ENCODE results near the gene CDH24. TPM values are rescaled to one million over a fixed set of nuclear protein-coding genes. Genes with fewer than 3 reads are reported as not detected.

Gene CDH24
- total RNA-seq, 1 donor from 2014 or later, result 7.8 TPM

Other genes with a start within 250 kb of the CDH24 start
- 84.4 TPM for gene SLC7A7, start 242.1 kb downstream of the CDH24 start, total RNA-seq
- gene MRPL52, start 227.6 kb downstream of the CDH24 start, total RNA-seq, result 58.4 TPM
- gene MMP14, start 220.9 kb downstream of the CDH24 start, total RNA-seq, result 149 TPM
- 142 TPM for gene LRP10, start 185.8 kb downstream of the CDH24 start, total RNA-seq
- gene REM2, start 174.3 kb downstream of the CDH24 start, total RNA-seq, result 0.41 TPM
- gene RBM23, start 138.4 kb downstream of the CDH24 start, total RNA-seq, result 83.5 TPM
- 38.9 TPM for gene PRMT5, start 128.1 kb downstream of the CDH24 start, total RNA-seq
- 44.7 TPM for gene HAUS4, start 100.4 kb downstream of the CDH24 start, total RNA-seq
- gene AJUBA, start 75.0 kb downstream of the CDH24 start, total RNA-seq, result 37.8 TPM
- 8.4 TPM for gene C14orf93, start 47.4 kb downstream of the CDH24 start, total RNA-seq
- 75.7 TPM for gene PSMB5, start 22.6 kb downstream of the CDH24 start, total RNA-seq
- not detected for gene PSMB11, start 15.3 kb downstream of the CDH24 start, total RNA-seq
- gene ACIN1, start 37.6 kb upstream of the CDH24 start, total RNA-seq, result 161 TPM
- gene C14orf119, start 38.0 kb upstream of the CDH24 start, total RNA-seq, result 55.3 TPM
- not detected for gene CIROP, start 47.5 kb upstream of the CDH24 start, total RNA-seq
- not detected for gene CEBPE, start 61.7 kb upstream of the CDH24 start, total RNA-seq
- gene SLC7A8, start 126.1 kb upstream of the CDH24 start, total RNA-seq, result 49.8 TPM
- gene RNF212B, start 180.4 kb upstream of the CDH24 start, total RNA-seq, result not detected
- gene HOMEZ, start 228.6 kb upstream of the CDH24 start, total RNA-seq, result 11.0 TPM
- gene PPP1R3E, start 245.3 kb upstream of the CDH24 start, total RNA-seq, result 14.6 TPM
- gene BCL2L2, start 249.3 kb upstream of the CDH24 start, total RNA-seq, result 53.0 TPM

Data from upper lobe of right lung (tissue), 1 donor.